ENCODE results near the gene CTBP2.
"Not testable (repeated sequence)": the region's sequence is repeated elsewhere in the genome, so short reads cannot be mapped to it uniquely, and the experiment has no call there.

CTBP2 gene

DNA sequence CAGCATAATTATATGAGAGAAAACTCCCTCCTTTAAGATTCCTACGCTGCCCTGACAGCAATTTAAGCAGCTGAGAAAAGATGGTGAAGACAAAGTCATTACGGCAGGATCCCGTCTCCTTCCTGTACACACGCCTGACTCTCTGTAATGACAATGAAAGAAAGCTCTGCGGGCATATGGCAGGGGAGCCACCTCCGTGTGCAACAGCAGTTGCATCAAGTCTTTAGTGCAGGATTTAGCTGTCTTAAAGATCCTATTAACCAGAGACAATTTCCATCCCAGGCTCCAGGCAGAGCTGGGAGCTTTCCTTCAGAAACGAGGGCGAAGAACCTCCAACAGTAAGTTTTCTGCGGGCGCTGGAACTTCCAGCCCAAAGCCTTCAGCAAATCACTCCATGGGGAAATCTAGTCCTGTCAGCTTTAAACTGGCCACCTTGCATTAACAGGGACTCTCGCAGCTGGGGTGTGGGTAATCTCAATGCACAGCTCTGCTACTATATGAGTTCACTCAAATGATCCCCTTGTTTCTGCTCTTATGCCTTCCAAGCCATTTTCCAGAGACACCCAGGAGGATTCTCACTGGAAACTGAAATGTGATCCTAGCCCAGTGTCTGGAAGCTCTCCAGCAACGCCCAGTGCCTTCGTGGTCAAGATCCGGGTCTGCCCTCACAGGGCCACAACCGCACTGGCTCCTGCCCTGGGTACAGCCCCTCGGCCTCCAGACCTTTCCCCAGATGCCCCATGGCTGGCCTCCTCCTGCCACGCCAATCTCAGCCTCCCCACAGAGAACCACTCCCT lies 74.9 kb downstream of the CTBP2 start:
- TF ChIP-seq, protein P1, sequence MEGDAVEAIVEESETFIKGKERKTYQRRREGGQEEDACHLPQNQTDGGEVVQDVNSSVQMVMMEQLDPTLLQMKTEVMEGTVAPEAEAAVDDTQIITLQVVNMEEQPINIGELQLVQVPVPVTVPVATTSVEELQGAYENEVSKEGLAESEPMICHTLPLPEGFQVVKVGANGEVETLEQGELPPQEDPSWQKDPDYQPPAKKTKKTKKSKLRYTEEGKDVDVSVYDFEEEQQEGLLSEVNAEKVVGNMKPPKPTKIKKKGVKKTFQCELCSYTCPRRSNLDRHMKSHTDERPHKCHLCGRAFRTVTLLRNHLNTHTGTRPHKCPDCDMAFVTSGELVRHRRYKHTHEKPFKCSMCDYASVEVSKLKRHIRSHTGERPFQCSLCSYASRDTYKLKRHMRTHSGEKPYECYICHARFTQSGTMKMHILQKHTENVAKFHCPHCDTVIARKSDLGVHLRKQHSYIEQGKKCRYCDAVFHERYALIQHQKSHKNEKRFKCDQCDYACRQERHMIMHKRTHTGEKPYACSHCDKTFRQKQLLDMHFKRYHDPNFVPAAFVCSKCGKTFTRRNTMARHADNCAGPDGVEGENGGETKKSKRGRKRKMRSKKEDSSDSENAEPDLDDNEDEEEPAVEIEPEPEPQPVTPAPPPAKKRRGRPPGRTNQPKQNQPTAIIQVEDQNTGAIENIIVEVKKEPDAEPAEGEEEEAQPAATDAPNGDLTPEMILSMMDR (IDR thresholded peaks at IDR 0.05; ENCODE audit: borderline replicate concordance, insufficient read depth, low read depth, low read length), result no peak
- H3K4me3 ChIP-seq (ENCODE audit: low read depth, low read length), result no peak overlapping the region

DNA sequence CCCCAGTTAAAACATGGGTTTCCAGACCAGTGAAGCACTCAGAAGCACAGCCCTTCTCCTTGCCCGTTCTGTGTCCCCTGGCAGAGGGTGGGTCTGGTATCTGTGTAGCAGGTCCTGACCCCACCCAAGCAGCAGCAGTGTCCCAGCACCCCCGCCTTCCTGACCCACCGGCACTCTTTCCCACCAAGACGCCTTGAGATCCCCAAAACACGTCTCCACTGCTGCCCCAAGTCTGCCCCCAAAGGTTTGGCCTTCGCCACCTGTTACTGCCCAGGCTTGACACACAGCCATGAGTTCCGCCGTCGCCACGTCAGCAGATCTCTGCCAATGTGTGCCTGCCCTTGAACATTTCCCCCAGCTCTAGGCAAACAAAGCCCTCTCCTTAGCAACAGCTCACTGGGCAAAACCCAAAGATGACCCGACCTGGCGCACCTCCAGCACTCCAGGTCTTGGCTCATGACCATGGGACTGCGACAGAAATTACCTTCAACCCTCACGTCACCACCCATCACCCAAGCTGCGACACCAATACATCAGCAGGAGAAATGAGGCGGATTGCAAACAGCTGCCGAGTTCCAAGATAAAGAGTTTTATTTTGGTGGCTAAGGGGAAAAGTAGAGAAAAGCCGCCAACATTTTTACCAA lies 75.6 kb downstream of the CTBP2 start:
- TF ChIP-seq, protein P1 (IDR thresholded peaks at IDR 0.05; ENCODE audit: borderline replicate concordance, insufficient read depth, low read depth, low read length), result no peak
- no peak overlapping the region for H3K4me3 ChIP-seq (ENCODE audit: low read depth, low read length)

DNA sequence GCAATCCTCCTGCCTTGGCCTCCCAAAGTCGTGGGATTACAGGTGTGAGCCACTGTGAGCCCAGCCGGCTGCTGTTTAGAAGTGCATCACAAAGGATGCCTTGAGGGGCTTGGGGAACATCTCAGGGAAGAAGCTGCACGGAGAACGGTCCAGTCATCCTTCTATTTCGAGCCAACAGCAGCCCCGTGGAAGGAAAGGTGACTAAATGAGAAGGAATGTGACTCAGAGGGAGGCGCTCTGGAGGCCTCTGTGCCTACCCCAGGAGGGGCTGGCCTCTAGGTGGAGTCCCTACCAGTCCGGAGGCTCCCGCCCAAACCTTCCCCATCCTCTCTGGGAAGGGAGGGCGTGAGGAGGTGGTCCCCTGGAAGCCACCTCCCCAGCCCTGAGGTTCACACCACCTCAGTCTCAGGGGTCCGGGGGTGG lies 76.2 kb downstream of the CTBP2 start:
- no peak overlapping the region for H3K4me3 ChIP-seq (ENCODE audit: low read depth, low read length)
- TF ChIP-seq, protein P1 (IDR thresholded peaks at IDR 0.05; ENCODE audit: borderline replicate concordance, insufficient read depth, low read depth, low read length), result no peak

DNA sequence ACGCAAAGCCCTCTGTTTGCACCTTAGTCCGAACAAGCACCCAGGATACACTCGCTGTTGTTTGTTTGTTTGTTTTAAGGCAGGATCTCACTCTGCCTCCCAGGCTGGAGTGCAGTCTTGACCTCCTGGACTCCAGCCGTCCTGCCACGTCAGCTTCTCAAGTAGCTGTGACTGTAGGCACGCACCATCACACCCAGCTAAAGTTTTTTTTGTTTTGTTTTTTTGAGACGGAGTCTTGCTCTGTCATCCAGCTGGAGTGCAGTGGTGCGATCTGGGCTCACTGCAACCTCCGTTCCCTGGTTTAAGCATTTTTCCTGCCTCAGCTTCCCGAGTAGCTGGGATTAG lies 76.8 kb downstream of the CTBP2 start:
- TF ChIP-seq, protein P1 (IDR thresholded peaks at IDR 0.05; ENCODE audit: borderline replicate concordance, insufficient read depth, low read depth, low read length), result no peak
- no peak overlapping the region for H3K4me3 ChIP-seq (ENCODE audit: low read depth, low read length)

DNA sequence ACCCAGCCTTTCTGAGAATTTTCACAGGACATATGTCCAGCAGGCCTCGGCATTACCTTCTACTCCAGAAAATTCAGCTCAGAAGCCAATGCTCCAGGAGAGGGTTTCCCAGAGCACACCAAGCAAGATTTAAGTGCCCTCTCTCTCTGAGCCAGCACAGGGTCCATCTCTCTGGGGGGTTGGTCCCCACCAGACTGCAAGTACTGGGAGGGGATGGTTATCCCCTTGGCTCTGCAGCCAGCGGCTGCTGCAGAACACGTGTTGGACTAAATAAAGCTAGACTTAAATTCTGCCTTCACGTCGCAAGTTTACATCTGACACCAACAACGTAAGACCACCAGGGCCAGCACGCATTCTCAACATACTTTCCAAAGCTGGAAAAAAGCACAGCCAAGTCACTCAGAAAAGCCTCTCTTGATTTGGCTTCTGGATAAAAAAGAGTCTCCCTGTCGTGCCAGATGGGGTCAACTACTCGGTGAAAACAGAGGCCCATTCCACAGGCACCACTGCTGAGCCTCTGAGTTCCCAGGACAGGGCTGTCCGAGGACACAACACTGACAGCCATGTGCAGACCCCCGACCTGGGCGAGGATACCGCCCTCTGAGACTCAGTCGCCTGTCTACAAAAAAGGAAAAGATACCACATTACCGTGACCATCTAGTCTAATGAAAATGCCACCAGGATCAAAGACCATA lies 77.3 kb downstream of the CTBP2 start:
- TF ChIP-seq, protein P1 (IDR thresholded peaks at IDR 0.05; ENCODE audit: borderline replicate concordance, insufficient read depth, low read depth, low read length), result no peak
- no peak overlapping the region for H3K4me3 ChIP-seq (ENCODE audit: low read depth, low read length)

DNA sequence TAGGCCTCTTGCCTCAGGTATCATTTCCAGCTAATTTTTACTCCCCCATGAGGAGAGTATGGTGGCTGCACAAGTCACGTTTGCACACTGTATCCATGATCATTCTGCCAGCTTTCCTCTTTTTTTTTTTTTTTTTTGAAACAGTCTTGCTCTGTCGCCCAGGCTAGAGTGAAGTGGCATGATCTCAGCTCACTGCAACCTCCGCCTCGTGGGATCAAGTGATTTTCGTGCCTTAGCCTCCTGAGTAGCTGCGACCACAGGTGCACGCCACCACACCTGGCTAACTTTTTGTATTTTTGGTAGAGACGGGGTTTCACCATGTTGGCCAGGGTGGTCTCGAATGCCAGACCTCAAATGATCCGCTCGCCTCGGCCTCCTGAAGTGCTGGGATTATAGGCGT lies 77.9 kb downstream of the CTBP2 start:
- not testable (repeated sequence) for H3K4me3 ChIP-seq (ENCODE audit: low read depth, low read length)

DNA sequence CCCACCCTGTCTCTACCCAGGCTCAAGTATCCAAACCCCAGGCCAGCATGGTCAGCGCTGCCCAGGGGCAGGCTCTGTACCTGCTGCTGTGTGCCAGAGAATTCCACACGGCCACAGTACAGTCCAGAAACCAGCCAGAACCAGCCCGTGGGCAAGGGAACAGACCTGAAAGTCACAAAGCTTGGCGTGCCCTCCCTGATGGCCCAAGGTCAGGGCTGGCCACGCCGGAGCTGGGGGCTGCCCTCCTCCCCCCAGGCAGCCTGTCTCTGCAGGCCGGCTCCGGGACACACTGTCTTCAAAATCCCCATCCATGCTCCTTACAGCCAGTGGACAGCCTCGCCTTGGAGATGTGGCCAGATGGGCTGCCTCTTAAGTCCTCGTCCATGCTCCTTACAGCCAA lies 78.4 kb downstream of the CTBP2 start:
- no peak overlapping the region for H3K4me3 ChIP-seq (ENCODE audit: low read depth, low read length)
- TF ChIP-seq, protein P1 (IDR thresholded peaks at IDR 0.05; ENCODE audit: borderline replicate concordance, insufficient read depth, low read depth, low read length), result no peak

Data from GM12875 (cell line).